WERI-Rb-1 (cell line): ENCODE results near the gene RBP5.

Source experiments
- DNase-seq: peaks from one replicate; pipeline ENCODE4 v3.0.0-alpha.2; 2020
- H3K27ac ChIP-seq: fragments of 250-450 bp; sonication (Bioruptor Pico); 2 replicates; pipeline ENCODE4 v1.5.1; 2020; ENCODE audit warnings: mild to moderate bottlenecking, moderate library complexity
- H3K27me3 ChIP-seq: fragments of 250-450 bp; sonication (Bioruptor Pico); 2 replicates; pipeline ENCODE4 v1.5.1; 2021; ENCODE audit warnings: mild to moderate bottlenecking, low read depth, moderate library complexity; ENCODE audit not compliant: insufficient read depth, severe bottlenecking
- H3K36me3 ChIP-seq: fragments of 250-450 bp; sonication (Bioruptor Pico); 2 replicates; pipeline ENCODE4 v1.5.1; 2020; ENCODE audit warnings: mild to moderate bottlenecking, moderate library complexity
- H3K4me3 ChIP-seq: 2 replicates; pipeline ENCODE4 v1.5.1; 2011; ENCODE audit warnings: low read depth, mild to moderate bottlenecking, control low read depth, low read length
- H3K9me3 ChIP-seq: fragments of 250-450 bp; sonication (Bioruptor Pico); 2 replicates; pipeline ENCODE4 v1.5.1; 2021; ENCODE audit warnings: mild to moderate bottlenecking, moderate library complexity; ENCODE audit not compliant: severe bottlenecking
- TF ChIP-seq, protein P1 (sequence below): IDR thresholded peaks from 2 replicates; pipeline ENCODE4 v1.5.1; 2011; ENCODE audit warnings: low read depth, mild to moderate bottlenecking, control low read depth, inconsistent platforms, low read length

The RBP5 gene

DNA sequence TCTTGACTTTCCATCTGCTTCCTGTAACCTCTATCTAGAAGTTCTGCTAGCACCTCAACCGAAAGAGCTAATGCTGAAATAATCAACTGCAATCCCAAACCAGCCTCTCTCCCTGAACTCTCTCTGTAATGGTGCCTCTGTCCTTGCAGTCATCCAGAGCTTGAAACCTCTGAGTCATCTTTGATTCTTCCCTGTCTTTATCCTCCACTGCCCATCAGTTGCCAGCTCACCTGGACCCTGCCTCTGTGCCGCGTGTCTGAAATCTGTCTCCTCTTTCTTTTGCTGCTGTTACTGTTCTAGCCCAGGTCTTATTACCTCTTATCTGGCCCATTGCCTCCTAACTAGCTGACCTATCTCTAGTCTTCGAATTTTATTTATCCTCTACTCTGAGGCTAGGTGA, 17.0 kb upstream of the RBP5 start:
- Histone ChIP-seq H3K27ac (no peak overlapping the region), H3K4me3 (no peak overlapping the region), H3K27me3 (no peaks in the 10 kb centered on the region), H3K9me3 (no peaks in the 10 kb centered on the region), H3K36me3 (peaks cover 37% of the 10 kb centered on the region)
- TF ChIP-seq, protein P1, sequence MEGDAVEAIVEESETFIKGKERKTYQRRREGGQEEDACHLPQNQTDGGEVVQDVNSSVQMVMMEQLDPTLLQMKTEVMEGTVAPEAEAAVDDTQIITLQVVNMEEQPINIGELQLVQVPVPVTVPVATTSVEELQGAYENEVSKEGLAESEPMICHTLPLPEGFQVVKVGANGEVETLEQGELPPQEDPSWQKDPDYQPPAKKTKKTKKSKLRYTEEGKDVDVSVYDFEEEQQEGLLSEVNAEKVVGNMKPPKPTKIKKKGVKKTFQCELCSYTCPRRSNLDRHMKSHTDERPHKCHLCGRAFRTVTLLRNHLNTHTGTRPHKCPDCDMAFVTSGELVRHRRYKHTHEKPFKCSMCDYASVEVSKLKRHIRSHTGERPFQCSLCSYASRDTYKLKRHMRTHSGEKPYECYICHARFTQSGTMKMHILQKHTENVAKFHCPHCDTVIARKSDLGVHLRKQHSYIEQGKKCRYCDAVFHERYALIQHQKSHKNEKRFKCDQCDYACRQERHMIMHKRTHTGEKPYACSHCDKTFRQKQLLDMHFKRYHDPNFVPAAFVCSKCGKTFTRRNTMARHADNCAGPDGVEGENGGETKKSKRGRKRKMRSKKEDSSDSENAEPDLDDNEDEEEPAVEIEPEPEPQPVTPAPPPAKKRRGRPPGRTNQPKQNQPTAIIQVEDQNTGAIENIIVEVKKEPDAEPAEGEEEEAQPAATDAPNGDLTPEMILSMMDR = no peak
- DNase-seq = no peak

- H3K27me3 ChIP-seq = no peaks in the 10 kb centered on the region
- no peak for DNase-seq
- H3K4me3 ChIP-seq = no peak overlapping the region
- H3K36me3 ChIP-seq = peaks cover 26% of the 10 kb centered on the region
- TF ChIP-seq, protein P1 = 0 out of 2 replicates have a peak, but pooled peaks have one; percentile 21
- no peak overlapping the region for H3K27ac ChIP-seq
- H3K9me3 ChIP-seq = no peaks in the 10 kb centered on the region
Measured at GRCh38 chr12:7144414-7145120, 15.9 kb upstream of the RBP5 start.

DNA sequence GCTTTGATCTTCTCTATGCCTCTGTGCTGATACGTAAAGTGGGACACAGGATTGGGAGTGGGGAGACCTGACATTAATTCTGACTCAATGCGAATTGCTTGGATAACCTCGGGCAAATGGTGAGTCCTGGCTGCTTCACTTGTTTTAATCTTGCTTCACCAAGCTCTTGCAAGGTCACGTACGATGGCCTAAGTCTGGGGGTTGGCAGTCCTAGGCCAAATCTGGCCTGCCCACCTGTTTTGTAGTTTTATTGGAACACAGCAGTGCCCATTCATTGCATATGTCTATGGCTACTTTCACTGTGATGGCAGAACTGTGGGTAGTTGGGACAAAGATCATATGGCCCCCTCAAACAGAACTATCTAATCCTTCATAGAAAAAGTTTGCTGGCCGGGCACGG, 14.9 kb upstream of the RBP5 start:
- TF ChIP-seq, protein P1 = no peak
- no peak overlapping the region for H3K4me3 ChIP-seq
- no peaks in the 10 kb centered on the region for H3K9me3 ChIP-seq
- H3K27me3 ChIP-seq = no peaks in the 10 kb centered on the region
- peaks cover 20% of the 10 kb centered on the region for H3K36me3 ChIP-seq
- no peak for DNase-seq
- no peak overlapping the region for H3K27ac ChIP-seq

DNA sequence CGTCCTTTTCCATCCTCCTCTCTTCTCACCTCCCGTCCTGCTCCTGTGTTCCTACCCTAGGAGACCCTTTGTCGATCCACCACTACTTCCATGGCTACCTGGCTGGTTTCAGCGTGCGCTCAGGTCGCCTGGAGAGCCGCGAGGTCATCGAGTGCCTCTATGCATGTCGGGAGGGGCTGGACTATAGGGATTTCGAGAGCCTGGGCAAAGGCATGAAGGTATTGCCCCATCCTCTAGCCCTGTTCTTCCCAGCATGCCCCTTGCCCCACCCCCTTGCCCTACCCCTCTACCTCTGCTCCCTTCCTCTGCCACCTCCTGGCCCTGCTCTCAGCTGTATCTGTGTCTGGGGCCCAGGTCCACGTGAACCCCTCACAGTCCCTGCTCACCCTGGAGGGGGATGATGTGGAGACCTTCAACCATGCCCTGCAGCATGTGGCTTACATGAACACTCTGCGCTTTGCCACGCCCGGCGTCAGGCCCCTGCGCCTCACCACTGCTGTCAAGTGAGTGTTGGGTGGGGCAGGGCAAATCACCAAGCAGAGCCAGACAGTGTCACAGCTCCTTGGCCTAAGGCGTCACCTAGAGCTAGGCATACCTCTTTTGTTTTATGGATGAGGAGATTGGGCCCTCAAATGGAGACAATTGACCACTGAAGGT, 14.2 kb upstream of the RBP5 start:
- peaks cover 23% of the 10 kb centered on the region for H3K36me3 ChIP-seq
- TF ChIP-seq, protein P1 = no peak
- H3K27me3 ChIP-seq = no peaks in the 10 kb centered on the region
- no peak overlapping the region for H3K4me3 ChIP-seq
- H3K9me3 ChIP-seq = no peaks in the 10 kb centered on the region
- H3K27ac ChIP-seq = no peak overlapping the region
- DNase-seq = no peak

DNA sequence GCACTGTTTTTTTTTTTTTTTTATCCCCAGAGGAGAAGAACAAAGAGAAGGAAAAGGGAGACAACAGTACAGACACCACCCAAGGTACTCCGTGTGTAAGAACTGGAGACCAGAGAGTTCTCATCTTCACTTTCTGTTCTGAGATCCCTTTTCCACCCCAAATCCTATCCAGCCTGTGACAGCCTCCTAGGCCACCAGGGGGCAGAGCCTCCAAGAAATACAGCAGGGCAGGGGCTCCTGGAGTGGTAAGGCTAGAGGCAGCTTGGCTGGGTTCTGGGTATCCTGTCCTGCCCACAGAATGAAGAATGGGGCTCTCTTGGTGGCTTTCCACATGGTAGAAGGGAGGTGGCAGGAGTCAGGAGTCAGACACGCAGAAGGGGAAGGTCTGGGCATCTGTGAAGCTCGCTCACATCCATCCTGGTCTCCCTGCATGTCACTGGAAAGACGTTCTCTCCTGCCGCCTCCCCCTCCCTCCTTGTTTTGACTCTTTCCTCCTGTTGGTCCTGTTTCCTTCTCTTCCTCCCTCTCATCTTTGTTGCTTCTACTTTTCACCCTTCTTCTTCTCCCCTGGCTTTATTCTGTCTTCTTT, 13.5 kb upstream of the RBP5 start:
- TF ChIP-seq, protein P1 = peak; percentile 80
- Histone ChIP-seq H3K36me3 (peaks cover 31% of the 10 kb centered on the region), H3K27ac (no peak overlapping the region), H3K9me3 (no peaks in the 10 kb centered on the region), H3K4me3 (no peak overlapping the region), H3K27me3 (no peaks in the 10 kb centered on the region)
- peak; percentile 74 for DNase-seq
